ENCODE results near the gene UBA6.

UBA6 gene

GRCh38 chr4:67699603-67700002 lies 1.4 kb downstream of the UBA6 start:
- TF ChIP-seq ZFX (IDR thresholded peaks at IDR 0.05) (no peak), CTCF (conservative IDR thresholded peaks at IDR 0.05) (no peak)

GRCh38 chr4:67697860-67698687 lies 2.9 kb downstream of the UBA6 start:
- TF ChIP-seq ZFX (IDR thresholded peaks at IDR 0.05) = no peak
- TF ChIP-seq CTCF (conservative IDR thresholded peaks at IDR 0.05) = no peak
- no peak overlapping the region for H3K27ac ChIP-seq

More at GRCh38 chr4:67699603-67700002, 1.4 kb downstream of the UBA6 start:
- no peak overlapping the region for H3K27ac ChIP-seq

GRCh38 chr4:67696061-67696460 lies 4.9 kb downstream of the UBA6 start:
- no peak overlapping the region for H3K27ac ChIP-seq
- no peak for TF ChIP-seq CTCF (conservative IDR thresholded peaks at IDR 0.05)
- no peak for TF ChIP-seq ZFX (IDR thresholded peaks at IDR 0.05)

- TF ChIP-seq ZFX (IDR thresholded peaks at IDR 0.05) (no peak), CTCF (conservative IDR thresholded peaks at IDR 0.05) (no peak)
- no peak overlapping the region for H3K27ac ChIP-seq
Observed at GRCh38 chr4:67694662-67695061, 6.3 kb downstream of the UBA6 start.

- H3K27ac ChIP-seq = no peak overlapping the region
- TF ChIP-seq ZFX (IDR thresholded peaks at IDR 0.05) (no peak), CTCF (conservative IDR thresholded peaks at IDR 0.05) (no peak)
Observed at GRCh38 chr4:67691328-67691727, 9.6 kb downstream of the UBA6 start.

- TF ChIP-seq CTCF (conservative IDR thresholded peaks at IDR 0.05) (no peak), ZFX (IDR thresholded peaks at IDR 0.05) (no peak)
- no peak overlapping the region for H3K27ac ChIP-seq
Observed at GRCh38 chr4:67687636-67688035, 13.3 kb downstream of the UBA6 start.

GRCh38 chr4:67685532-67685859 lies 15.5 kb downstream of the UBA6 start:
- TF ChIP-seq ZFX (IDR thresholded peaks at IDR 0.05) (no peak), CTCF (conservative IDR thresholded peaks at IDR 0.05) (no peak)
- no peak overlapping the region for H3K27ac ChIP-seq

All from C4-2B (cell line).